ENCODE results near the gene PHF21A. TPM values are rescaled to one million over a fixed set of nuclear protein-coding genes. Genes with fewer than 3 reads are reported as not detected.
A peak's percentile ranks its signal among the peaks of the same experiment; 100 is the strongest.

The PHF21A gene
- polyA plus RNA-seq, 3 donors: 6.2 to 95.2 (median 14.0) TPM

DNA sequence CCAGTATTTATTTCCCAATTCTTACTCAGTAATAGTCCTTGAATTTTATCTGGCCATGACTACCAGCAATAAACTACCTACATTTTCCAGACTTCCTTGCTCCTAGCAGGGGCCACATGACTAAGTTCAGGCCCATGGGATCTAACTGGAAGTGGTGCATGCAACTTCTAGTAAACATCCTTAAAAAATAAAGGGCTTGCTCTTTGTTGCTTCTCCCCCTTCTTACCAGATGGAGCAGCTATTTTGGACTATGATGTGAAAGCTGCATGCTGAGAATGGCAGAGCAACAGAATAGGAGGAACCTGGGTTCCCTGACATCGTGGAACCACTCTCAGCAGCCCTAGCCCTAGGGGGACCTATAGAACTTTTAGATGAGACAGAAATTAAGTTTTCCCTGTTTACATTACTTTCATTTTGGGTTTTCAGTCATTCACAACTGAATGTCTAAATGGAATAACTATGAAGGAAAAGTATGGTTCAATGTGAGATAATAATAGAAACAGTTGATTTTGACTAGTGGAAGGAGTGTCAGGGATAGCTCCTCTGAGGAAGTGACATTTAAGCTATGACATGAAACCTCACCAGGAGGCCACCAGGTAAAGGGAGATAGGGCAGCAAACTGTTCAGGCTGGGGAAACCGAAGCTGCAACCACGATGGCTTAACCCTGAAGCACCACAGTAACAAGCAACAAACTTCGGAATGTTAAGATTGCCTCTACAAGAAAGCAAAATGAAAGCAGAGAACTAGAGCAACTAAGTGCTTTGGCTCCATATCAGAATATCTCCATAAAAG lies 48.9 kb downstream of the PHF21A start:
- no peak overlapping the region for H2AFZ ChIP-seq (ENCODE audit: insufficient read depth, low read depth, low read length, poor library complexity, severe bottlenecking)

GRCh38 chr11:46071091-46071490 lies 50.2 kb downstream of the PHF21A start:
- no peak overlapping the region for H3K4me2 ChIP-seq (replicated peaks; ENCODE audit: extremely low read depth, low read length, poor library complexity, severe bottlenecking)
- H3K79me2 ChIP-seq (ENCODE audit: insufficient read depth, low read length): no peaks in the 10 kb centered on the region
- Mint-ChIP-seq H3K27ac (no peak overlapping the region), H3K4me3 (no peak overlapping the region), H3K9me3 (no peaks in the 10 kb centered on the region), H3K27me3 (ENCODE audit: low read depth in 3 of 3) (no peaks in the 10 kb centered on the region), H3K36me3 (peaks cover 60 to 83% of the 10 kb centered on the region in 2 donors), H3K4me1 (no peaks in the 10 kb centered on the region)
- TF ChIP-seq CTCF (IDR thresholded peaks at IDR 0.05): no peak
- no peak overlapping the region for H3K4me3 ChIP-seq (replicated peaks in 1 of 3; ENCODE audit: low read depth in 2 of 3, low read length in 3 of 3)
- intact Hi-C loops (cut with micrococcal nuclease): no loop called here
- no peaks in the 10 kb centered on the region for H3K27me3 ChIP-seq (ENCODE audit: control insufficient read depth in 2 of 2, insufficient read depth in 2 of 2, low read length in 2 of 2)
- no peak overlapping the region for H3K9ac ChIP-seq (ENCODE audit: insufficient read depth, low read length, poor library complexity, severe bottlenecking)
- H3K36me3 ChIP-seq (replicated peaks in 1 of 2; ENCODE audit: control insufficient read depth in 1 of 2, insufficient read depth in 2 of 2, low read length in 2 of 2): peaks cover 80 to 96% of the 10 kb centered on the region in 2 donors
- peaks cover 89% of the 10 kb centered on the region for H4K20me1 ChIP-seq (ENCODE audit: insufficient read depth, low read length)
- DNase-seq: no peak
- H3K9me3 ChIP-seq (replicated peaks in 1 of 2; ENCODE audit: control insufficient read depth in 1 of 2, insufficient read depth in 1 of 2, low read length in 2 of 2): no peaks in the 10 kb centered on the region
- H2AFZ ChIP-seq (ENCODE audit: insufficient read depth, low read depth, low read length, poor library complexity, severe bottlenecking): no peak overlapping the region
- H3K27ac ChIP-seq (ENCODE audit: low read depth in 1 of 2, low read length in 2 of 2): no peak overlapping the region
- WGBS (ENCODE audit: insufficient coverage): no CpG with 5 or more reads among the region's 1 CpG
- H3K4me1 ChIP-seq (ENCODE audit: control insufficient read depth in 1 of 2, insufficient read depth in 2 of 2, low read length in 2 of 2): no peaks in the 10 kb centered on the region

More for the DNA sequence above, 48.9 kb downstream of the PHF21A start:
- Histone ChIP-seq H3K9ac (ENCODE audit: insufficient read depth, low read length, poor library complexity, severe bottlenecking) (no peak overlapping the region), H3K27ac (ENCODE audit: low read depth in 1 of 2, low read length in 2 of 2) (no peak overlapping the region), H3K4me3 (replicated peaks in 1 of 3; ENCODE audit: low read depth in 2 of 3, low read length in 3 of 3) (no peak overlapping the region), H3K4me1 (ENCODE audit: control insufficient read depth in 1 of 2, insufficient read depth in 2 of 2, low read length in 2 of 2) (no peaks in the 10 kb centered on the region), H3K9me3 (replicated peaks in 1 of 2; ENCODE audit: control insufficient read depth in 1 of 2, insufficient read depth in 1 of 2, low read length in 2 of 2) (no peaks in the 10 kb centered on the region), H3K79me2 (ENCODE audit: insufficient read depth, low read length) (no peaks in the 10 kb centered on the region), H4K20me1 (ENCODE audit: insufficient read depth, low read length) (peaks cover 90% of the 10 kb centered on the region), H3K4me2 (replicated peaks; ENCODE audit: extremely low read depth, low read length, poor library complexity, severe bottlenecking) (no peak overlapping the region), H3K27me3 (ENCODE audit: control insufficient read depth in 2 of 2, insufficient read depth in 2 of 2, low read length in 2 of 2) (no peaks in the 10 kb centered on the region), H3K36me3 (replicated peaks in 1 of 2; ENCODE audit: control insufficient read depth in 1 of 2, insufficient read depth in 2 of 2, low read length in 2 of 2) (peaks cover 81 to 96% of the 10 kb centered on the region in 2 donors)
- Mint-ChIP-seq H3K27ac (peak overlapping the region in 2 of 7 donors; percentile 1 to 52), H3K9me3 (no peaks in the 10 kb centered on the region), H3K4me1 (no peaks in the 10 kb centered on the region), H3K36me3 (peaks cover 63 to 88% of the 10 kb centered on the region in 2 donors), H3K27me3 (ENCODE audit: low read depth in 3 of 3) (no peaks in the 10 kb centered on the region), H3K4me3 (no peak overlapping the region)
- intact Hi-C loops (cut with micrococcal nuclease): no loop called here
- no CpG with 5 or more reads among the region's 4 CpGs for WGBS (ENCODE audit: insufficient coverage)
- no peak for TF ChIP-seq CTCF (IDR thresholded peaks at IDR 0.05)
- DNase-seq: no peak

Data from CD14-positive monocyte (primary cell).